Stimulated activated CD4-positive, alpha-beta T cell treated with anti-CD3 and anti-CD28 coated beads, Interleukin-15, amount 100 ng/mL, for 48 hours (primary cell): ENCODE results near the gene GDPD4.
A peak's percentile ranks its signal among the peaks of the same experiment; 100 is the strongest.

Source experiments
- DNase-seq, 2 donors: peaks; one replicate each; pipeline ENCODE4 v3.0.0-alpha.2; 2020; ENCODE audit warnings: low read depth in 2 of 2

The GDPD4 gene

DNA sequence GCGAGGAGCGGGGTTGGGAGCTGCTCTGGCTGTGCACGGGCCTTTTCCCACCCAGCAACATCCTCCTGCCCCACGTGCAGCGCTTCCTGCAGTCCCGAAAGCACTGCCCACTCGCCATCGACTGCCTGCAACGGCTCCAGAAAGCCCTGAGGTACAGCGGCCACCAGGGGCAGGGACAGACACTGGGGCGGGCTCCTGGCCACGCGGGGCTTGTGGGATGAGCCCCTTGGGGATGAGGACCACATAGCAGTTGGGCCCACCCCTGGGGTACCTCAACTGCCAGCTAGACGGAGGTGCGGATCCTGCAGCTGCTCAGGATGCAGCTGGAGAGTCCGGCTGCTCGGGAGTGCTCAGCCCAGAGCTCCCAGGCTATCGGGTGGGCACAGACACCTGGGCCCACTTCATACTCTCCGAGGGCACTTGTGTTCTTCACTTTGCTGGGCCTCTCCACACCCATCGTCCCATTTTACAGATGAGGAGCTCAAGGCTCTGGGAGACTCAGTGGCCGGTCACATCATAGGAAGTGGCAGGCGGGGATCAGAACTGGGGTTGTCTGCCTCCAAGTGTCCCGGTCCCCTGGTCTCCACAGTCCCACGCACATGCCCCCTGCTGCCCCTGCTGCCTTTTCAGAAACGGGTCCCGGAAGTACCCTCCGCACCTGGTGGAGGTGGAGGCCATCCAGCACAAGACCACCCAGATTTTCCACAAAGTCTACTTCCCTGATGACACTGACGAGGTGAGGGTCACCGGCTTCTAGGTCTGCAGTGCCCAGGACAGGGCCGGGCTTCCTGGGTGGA, 95.8 kb downstream of the GDPD4 start:
- DNase-seq, result no peak

DNA sequence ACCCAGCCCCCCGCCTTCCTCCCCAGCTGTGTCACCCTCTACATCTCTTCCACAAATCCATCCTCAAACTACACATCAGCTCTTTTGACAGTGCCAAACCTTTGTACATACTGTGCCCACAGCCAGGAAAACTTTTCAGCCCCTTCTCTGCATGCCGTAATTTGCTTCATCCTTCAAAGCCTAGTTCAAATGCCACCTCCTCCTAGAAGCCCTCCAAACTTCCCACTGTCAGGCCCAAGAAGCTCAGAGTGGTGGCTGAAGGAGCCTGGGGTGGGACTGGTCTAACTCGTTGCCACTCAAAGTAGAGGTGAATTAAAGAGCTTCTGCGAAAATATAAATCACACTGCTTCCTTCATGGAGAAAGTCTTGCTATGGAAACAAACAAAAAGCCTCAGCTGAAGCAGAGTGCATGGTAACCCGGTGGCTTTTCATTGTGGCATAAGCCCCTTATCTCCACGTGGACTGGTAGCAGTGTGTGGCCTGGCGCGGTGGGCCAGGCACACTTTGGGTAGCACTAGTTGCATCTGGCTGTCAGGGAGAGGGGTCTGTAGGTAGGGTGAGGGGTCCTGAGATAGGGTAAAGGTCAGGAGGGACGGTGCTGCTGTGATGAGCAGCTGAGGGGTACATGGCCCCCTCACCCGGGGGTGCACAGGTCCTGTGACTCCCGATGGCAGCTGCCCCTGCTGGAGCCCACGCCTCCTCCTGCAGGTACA, 96.6 kb downstream of the GDPD4 start:
- no peak for DNase-seq

GRCh38 chr11:77203901-77204753, 97.4 kb downstream of the GDPD4 start:
- no peak for DNase-seq

DNA sequence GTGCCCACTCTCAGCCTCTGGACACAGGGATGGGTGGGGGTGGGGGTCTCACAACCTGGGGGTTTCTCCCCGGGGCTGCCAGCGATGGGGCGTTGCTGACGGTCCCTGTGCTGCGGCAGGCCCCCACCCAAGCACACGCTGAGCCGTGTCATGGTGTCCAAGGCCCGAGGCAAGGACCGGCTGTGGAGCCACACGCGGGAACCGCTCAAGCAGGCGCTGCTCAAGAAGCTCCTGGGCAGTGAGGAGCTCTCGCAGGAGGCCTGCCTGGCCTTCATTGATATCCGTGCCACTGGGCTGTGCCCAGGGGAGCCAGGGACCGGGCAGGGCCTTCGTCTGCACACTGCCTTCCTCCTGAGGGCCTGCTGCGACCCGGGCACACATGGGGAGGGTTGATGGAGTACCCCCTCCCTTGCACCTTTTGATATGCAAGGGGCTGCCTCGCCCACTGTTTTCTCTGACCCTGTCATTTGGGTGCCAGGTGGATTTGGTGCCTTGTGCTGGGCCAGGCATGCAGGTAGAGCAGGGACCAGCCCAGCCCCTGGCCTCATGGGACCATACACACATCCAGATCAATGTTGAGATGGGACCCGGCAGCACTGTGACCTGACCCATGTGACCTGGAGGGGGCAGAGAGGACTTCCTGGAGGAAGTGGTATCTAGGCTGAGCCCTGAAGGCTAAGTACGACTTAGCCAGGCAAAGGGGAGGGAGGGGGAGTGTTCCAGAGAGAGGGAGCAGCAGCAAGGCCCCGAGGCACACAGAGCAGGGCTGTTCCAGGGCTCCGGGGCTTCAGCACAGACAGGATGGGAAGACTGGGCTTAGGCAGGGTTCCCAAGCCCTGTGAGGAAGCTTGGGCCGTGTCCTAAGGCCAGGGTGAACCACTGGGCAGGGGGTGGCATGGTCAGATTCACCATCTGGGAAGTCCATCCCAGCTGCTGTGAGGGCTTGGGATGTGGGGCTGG, 98.3 kb downstream of the GDPD4 start:
- DNase-seq, result no peak

- DNase-seq, result no peak
Observed at GRCh38 chr11:77201991-77202841, 99.3 kb downstream of the GDPD4 start.

DNA sequence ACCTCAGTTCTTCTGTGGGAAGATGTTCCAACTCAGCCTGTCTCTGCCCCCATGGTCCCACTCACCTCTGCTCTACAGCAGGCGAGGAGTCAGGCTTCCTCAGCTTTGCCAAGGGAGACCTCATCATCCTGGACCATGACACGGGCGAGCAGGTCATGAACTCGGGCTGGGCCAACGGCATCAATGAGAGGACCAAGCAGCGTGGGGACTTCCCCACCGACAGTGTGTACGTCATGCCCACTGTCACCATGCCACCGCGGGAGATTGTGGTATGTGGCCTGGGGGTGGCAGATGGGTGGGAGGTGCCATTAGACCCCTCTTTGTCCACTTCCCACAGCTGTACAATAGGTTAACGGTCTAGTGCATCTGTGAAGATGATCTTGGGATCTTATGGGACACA, 100.1 kb downstream of the GDPD4 start:
- DNase-seq, result no peak

DNA sequence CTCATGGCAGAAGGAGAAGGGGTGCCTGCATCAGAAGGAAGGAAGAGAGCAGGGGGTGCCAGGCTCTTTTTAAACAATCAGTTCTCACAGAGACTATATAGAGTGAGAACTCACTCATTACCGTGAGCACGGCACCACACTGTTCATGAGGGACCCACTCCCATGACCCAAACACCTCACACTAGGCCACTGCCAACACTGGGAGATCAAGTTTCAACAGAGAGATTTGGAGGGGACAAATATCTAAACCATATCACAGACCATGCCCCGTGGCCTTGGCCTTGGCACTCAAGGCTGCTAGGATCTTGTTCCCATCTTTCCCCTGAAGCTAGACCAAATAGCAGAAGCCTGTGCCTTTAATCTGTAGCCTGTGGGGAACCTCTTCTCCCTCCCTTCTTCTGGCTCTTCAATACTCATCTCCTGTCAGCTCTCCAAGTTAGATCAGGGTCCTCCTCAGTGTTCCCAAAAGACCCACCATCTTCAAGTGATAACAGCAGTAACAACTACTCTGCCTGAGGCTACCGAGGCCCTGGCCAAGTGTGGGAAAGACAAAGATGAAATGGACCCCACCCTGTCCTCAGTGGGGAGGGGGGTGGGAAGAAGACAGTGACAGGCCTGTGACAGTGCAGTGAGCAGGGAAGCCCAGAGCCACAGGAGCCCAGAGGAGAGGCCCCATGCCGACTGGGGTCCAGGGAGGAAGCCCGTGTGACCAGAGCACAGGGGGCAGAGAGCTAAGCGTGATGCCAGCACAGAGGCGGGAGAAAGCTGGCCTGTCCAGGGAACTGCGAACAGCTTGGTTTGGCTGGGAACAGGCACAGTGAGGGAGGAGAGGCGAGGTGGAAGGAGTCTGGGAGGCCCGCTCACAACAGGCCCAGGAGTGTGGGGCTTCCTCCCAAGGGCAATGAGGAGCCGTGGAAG, 100.9 kb downstream of the GDPD4 start:
- DNase-seq, result no peak

DNA sequence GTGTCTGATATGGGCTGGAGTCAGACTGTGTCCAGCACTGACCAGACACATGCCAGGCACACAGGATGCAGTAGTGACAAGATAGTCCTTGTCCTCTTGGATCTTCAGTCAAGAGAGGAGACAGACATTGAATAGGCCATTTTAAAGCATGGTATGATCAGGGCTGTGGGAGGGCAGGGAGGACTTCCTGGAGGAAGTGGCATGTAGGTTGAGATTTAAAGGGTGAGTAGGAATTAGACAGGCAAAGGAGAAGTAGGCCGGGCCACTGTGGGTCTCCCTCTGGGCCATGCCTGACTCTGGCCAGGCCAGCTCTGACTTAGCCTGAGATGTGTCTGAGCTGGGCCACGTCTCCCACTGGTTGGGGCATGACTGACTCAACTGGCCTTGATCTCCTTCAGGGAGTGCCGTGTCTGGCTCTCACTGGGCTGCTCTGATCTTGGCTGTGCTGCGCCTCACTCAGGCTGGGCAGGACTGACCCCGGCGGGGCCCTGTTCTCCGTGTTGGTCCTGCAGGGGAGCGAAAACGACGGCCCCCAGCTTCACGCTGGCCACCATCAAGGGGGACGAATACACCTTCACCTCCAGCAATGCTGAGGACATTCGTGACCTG, 102.2 kb downstream of the GDPD4 start:
- no peak for DNase-seq

DNA sequence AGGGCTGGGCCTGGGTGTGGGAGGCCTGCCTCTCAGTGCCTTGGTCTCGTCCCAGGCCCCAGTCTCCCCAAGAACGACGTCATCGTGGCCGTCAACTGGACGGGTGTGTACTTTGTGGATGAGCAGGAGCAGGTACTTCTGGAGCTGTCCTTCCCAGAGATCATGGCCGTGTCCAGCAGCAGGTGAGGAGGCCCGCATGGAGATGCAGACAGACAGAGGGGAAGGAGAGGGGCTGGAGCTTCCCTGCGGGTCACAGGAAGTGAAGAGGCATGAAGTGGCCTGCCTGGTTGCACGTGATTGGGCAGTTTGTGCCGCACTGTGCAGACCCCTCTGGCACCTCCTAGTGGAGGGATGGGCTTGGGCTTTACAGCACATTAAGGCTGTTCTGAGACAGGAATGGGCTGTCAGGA, 103.0 kb downstream of the GDPD4 start:
- DNase-seq, result peak in 1 of 2 donors; percentile 27

DNA sequence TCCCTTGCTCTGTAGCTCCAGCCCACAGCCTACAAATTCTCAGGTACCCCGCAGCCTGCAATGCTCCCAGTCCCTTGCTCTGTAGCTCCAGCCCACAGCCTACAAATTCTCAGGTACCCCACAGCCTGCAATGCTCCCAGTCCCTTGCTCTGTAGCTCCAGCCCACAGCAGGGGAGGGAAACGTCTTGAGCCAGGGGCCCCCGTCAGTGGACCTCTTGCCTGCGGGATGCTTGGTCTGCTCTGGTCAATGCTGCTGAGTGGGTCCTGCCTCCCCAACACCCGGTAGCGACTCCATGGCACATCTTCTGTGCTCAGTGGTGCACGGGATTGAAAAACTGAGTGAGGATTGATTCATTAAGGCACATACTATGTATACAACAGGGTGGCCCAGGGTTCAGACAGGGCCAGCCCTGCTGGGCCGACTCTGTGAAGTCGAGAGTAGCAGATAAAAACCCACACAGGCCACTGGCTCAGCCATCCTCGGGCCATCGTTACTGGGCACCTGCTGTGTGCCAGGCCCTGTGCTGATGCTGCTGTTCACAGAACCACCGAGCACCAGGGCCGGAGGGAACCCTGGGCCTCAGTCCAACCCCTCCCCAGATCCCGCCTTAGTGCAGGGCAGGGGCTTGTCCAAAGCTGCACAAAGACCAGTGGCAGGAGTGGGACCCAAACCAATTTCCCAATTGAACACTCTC, 103.7 kb downstream of the GDPD4 start:
- DNase-seq, result no peak

- no peak for DNase-seq
Observed at GRCh38 chr11:77196961-77197360, 104.5 kb downstream of the GDPD4 start.

DNA sequence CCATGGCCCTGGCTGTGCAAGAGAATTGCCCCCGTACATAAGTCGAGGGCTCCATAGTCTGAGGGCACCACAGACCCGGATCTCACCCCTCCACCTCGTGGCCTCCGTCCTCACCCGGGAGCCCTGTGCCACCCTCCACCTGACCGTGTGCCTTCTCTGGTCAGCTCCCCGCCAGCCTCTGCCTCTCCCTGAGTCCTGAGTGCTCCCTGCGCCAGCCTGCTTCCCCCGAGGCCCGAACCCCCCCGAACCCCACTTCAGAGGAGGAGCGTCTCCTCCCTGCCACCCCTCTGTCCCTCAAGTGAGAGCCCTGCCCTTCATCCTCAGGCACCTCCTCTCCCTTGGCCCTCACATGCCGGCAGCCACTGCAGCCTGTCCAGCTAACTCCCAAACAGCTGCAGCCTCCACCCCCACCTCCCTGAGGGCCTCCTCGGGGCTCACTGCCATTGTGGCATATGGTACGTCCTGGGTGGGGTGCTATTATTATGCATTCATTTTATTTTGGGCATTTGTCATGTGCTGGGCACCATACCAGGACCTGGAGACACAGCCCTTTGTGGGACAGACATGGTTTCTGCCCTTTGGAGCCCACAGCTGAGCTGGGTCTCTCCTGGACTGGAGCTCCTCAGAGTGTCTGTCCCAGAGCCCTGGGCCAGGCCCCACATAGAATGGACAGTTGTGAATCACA, 106.3 kb downstream of the GDPD4 start:
- DNase-seq, result no peak

GRCh38 chr11:77193911-77194830, 107.3 kb downstream of the GDPD4 start:
- no peak for DNase-seq

GRCh38 chr11:77193167-77193566, 108.3 kb downstream of the GDPD4 start:
- DNase-seq, result no peak

- DNase-seq, result peak; percentile 43 to 47
Observed at GRCh38 chr11:77191823-77192495, 109.5 kb downstream of the GDPD4 start.

GRCh38 chr11:77191429-77191822, 110.1 kb downstream of the GDPD4 start:
- no peak for DNase-seq
